Astrocyte (in vitro differentiated cells and primary cell): ENCODE data around the gene THSD7B. TPM values are rescaled to one million over a fixed set of nuclear protein-coding genes. Genes with fewer than 3 reads are reported as not detected.

Experiments used
- DNase-seq: peaks from one replicate; pipeline ENCODE4 v3.0.0-alpha.2; 2010; ENCODE audit warnings: low read depth
- FAIRE-seq: peaks from 2 replicates; lab custom pipeline; 2011; peaks lifted over from hg19 to GRCh38; lab: Jason Lieb, UNC
- H2AFZ ChIP-seq: 2 replicates; pipeline ENCODE4 v1.6.0; 2012; ENCODE audit warnings: low read depth, low read length, inconsistent platforms
- H3K27ac ChIP-seq: 2 replicates; pipeline ENCODE4 v1.5.1; 2011; ENCODE audit warnings: low read depth, low read length, inconsistent platforms
- H3K27me3 ChIP-seq: 2 replicates; pipeline ENCODE4 v1.6.0; 2011; ENCODE audit warnings: low read length, inconsistent platforms; ENCODE audit not compliant: insufficient read depth
- H3K36me3 ChIP-seq: 2 replicates; pipeline ENCODE4 v1.5.1; 2011; ENCODE audit warnings: low read length, inconsistent platforms; ENCODE audit not compliant: insufficient read depth
- H3K4me1 ChIP-seq: 2 replicates; pipeline ENCODE4 v1.5.1; 2011; ENCODE audit warnings: low read length, inconsistent platforms; ENCODE audit not compliant: insufficient read depth
- H3K4me2 ChIP-seq: 2 replicates; pipeline ENCODE4 v1.6.0; 2012; ENCODE audit warnings: low read length, inconsistent platforms
- H3K4me3 ChIP-seq: 2 replicates; pipeline ENCODE4 v1.5.1; 2011; ENCODE audit warnings: low read depth, mild to moderate bottlenecking, low read length, inconsistent platforms; ENCODE audit not compliant: insufficient read depth
- H3K79me2 ChIP-seq: 2 replicates; pipeline ENCODE4 v1.6.0; 2012; ENCODE audit warnings: mild to moderate bottlenecking, low read length, inconsistent platforms; ENCODE audit not compliant: insufficient read depth
- H3K9ac ChIP-seq: 2 replicates; pipeline ENCODE4 v1.6.0; 2012; ENCODE audit warnings: mild to moderate bottlenecking, low read length, inconsistent platforms
- H3K9me3 ChIP-seq: 2 replicates; pipeline ENCODE4 v1.5.1; 2012; ENCODE audit warnings: low read depth, mild to moderate bottlenecking, low read length, inconsistent platforms; ENCODE audit not compliant: insufficient read depth
- H4K20me1 ChIP-seq: 2 replicates; pipeline ENCODE4 v1.6.0; 2012; ENCODE audit warnings: low read length, inconsistent platforms; ENCODE audit not compliant: insufficient read depth
- H3K27ac Mint-ChIP-seq: one replicate; pipeline ENCODE4 v1.8.0; 2021; ENCODE audit warnings: mild to moderate bottlenecking, mixed read lengths; ENCODE audit not compliant: unreplicated experiment
- H3K27me3 Mint-ChIP-seq: one replicate; pipeline ENCODE4 v1.8.0; 2021; ENCODE audit warnings: low read depth, mixed read lengths; ENCODE audit not compliant: unreplicated experiment
- H3K36me3 Mint-ChIP-seq: one replicate; pipeline ENCODE4 v1.8.0; 2021; ENCODE audit warnings: low read depth, mixed read lengths; ENCODE audit not compliant: unreplicated experiment
- H3K4me1 Mint-ChIP-seq: one replicate; pipeline ENCODE4 v1.8.0; 2021; ENCODE audit warnings: low read depth, mixed read lengths; ENCODE audit not compliant: unreplicated experiment
- H3K4me3 Mint-ChIP-seq: one replicate; pipeline ENCODE4 v1.8.0; 2021; ENCODE audit warnings: mild to moderate bottlenecking, moderate library complexity, mixed read lengths; ENCODE audit not compliant: unreplicated experiment
- H3K9me3 Mint-ChIP-seq: one replicate; pipeline ENCODE4 v1.8.0; 2021; ENCODE audit warnings: mild to moderate bottlenecking, mixed read lengths; ENCODE audit not compliant: unreplicated experiment
- CTCF ChIP-seq: IDR thresholded peaks from 2 replicates; pipeline ENCODE4 v1.5.1; 2011; ENCODE audit warnings: low read depth, mild to moderate bottlenecking, inconsistent platforms, low read length, moderate library complexity; ENCODE audit not compliant: insufficient read depth
- EZH2 ChIP-seq: IDR thresholded peaks from 2 replicates; pipeline ENCODE4 v1.6.1; 2012; ENCODE audit warnings: mild to moderate bottlenecking, low read length, inconsistent platforms; ENCODE audit not compliant: insufficient read depth
- total RNA-seq: library from RNA; stranded (reverse); gene quantifications from 2 replicates; pipeline ENCODE4 v1.2.1, GENCODE V29; 2021

THSD7B gene
- total RNA-seq, 1 donor from 2014 or later, result 0.18 TPM

GRCh38 chr2:136738044-136738443 is 27.3 kb upstream of the THSD7B start:
- no peaks in the 10 kb centered on the region for H3K4me1 ChIP-seq
- Mint-ChIP-seq H3K9me3 (no peaks in the 10 kb centered on the region), H3K27ac (no peak overlapping the region), H3K4me1 (no peaks in the 10 kb centered on the region), H3K36me3 (no peaks in the 10 kb centered on the region), H3K4me3 (no peak overlapping the region), H3K27me3 (peaks cover 2% of the 10 kb centered on the region)
- no peaks in the 10 kb centered on the region for H3K79me2 ChIP-seq
- no peaks in the 10 kb centered on the region for H3K36me3 ChIP-seq
- no peak overlapping the region for H3K4me3 ChIP-seq
- TF ChIP-seq EZH2 (no peak), CTCF (no peak)
- no peak overlapping the region for H3K4me2 ChIP-seq
- DNase-seq (no peak), FAIRE-seq (no peak)
- no peaks in the 10 kb centered on the region for H3K27me3 ChIP-seq
- no peaks in the 10 kb centered on the region for H3K9me3 ChIP-seq
- H2AFZ ChIP-seq, result no peak overlapping the region
- no peak overlapping the region for H3K9ac ChIP-seq
- H4K20me1 ChIP-seq, result no peaks in the 10 kb centered on the region
- H3K27ac ChIP-seq, result no peak overlapping the region

GRCh38 chr2:136741471-136741870 is 23.9 kb upstream of the THSD7B start:
- no peak overlapping the region for H3K4me2 ChIP-seq
- Mint-ChIP-seq H3K9me3 (no peaks in the 10 kb centered on the region), H3K27me3 (peaks cover 3% of the 10 kb centered on the region), H3K4me3 (no peak overlapping the region), H3K27ac (no peak overlapping the region), H3K4me1 (no peaks in the 10 kb centered on the region), H3K36me3 (no peaks in the 10 kb centered on the region)
- no peak for TF ChIP-seq CTCF
- TF ChIP-seq EZH2, result no peak
- H3K27ac ChIP-seq, result no peak overlapping the region
- H3K36me3 ChIP-seq, result no peaks in the 10 kb centered on the region
- no peak overlapping the region for H3K9ac ChIP-seq
- DNase-seq (no peak), FAIRE-seq (no peak)
- no peaks in the 10 kb centered on the region for H4K20me1 ChIP-seq
- H3K9me3 ChIP-seq, result no peaks in the 10 kb centered on the region
- H3K4me1 ChIP-seq, result no peaks in the 10 kb centered on the region
- no peak overlapping the region for H2AFZ ChIP-seq
- H3K79me2 ChIP-seq, result no peaks in the 10 kb centered on the region
- H3K4me3 ChIP-seq, result no peak overlapping the region
- no peaks in the 10 kb centered on the region for H3K27me3 ChIP-seq

GRCh38 chr2:136750065-136750464 is 15.3 kb upstream of the THSD7B start:
- no peaks in the 10 kb centered on the region for H3K4me1 ChIP-seq
- Mint-ChIP-seq H3K27ac (no peak overlapping the region), H3K27me3 (peaks cover 8% of the 10 kb centered on the region), H3K4me1 (no peaks in the 10 kb centered on the region), H3K4me3 (no peak overlapping the region), H3K9me3 (peaks cover 2% of the 10 kb centered on the region), H3K36me3 (no peaks in the 10 kb centered on the region)
- no peaks in the 10 kb centered on the region for H3K27me3 ChIP-seq
- no peak for DNase-seq
- H3K4me2 ChIP-seq, result no peak overlapping the region
- no peak overlapping the region for H3K27ac ChIP-seq
- no peaks in the 10 kb centered on the region for H3K36me3 ChIP-seq
- FAIRE-seq, result no peak
- no peaks in the 10 kb centered on the region for H3K79me2 ChIP-seq
- H3K4me3 ChIP-seq, result no peak overlapping the region
- TF ChIP-seq EZH2 (no peak), CTCF (no peak)
- H2AFZ ChIP-seq, result no peak overlapping the region
- H3K9me3 ChIP-seq, result no peaks in the 10 kb centered on the region
- H3K9ac ChIP-seq, result no peak overlapping the region
- no peaks in the 10 kb centered on the region for H4K20me1 ChIP-seq
